HG02588 (cell line): ENCODE data around the gene ICAM1.
"Not testable (repeated sequence)": the region's sequence is repeated elsewhere in the genome, so short reads cannot be mapped to it uniquely, and the experiment has no call there.

ENCODE experiments used
- ATAC-seq: cut with Tn5 transposase; IDR thresholded peaks from one replicate; pipeline ENCODE4 v1.9.1; 2021; ENCODE audit warnings: mild to moderate bottlenecking, moderate library complexity; ENCODE audit not compliant: unreplicated experiment

Gene ICAM1

DNA sequence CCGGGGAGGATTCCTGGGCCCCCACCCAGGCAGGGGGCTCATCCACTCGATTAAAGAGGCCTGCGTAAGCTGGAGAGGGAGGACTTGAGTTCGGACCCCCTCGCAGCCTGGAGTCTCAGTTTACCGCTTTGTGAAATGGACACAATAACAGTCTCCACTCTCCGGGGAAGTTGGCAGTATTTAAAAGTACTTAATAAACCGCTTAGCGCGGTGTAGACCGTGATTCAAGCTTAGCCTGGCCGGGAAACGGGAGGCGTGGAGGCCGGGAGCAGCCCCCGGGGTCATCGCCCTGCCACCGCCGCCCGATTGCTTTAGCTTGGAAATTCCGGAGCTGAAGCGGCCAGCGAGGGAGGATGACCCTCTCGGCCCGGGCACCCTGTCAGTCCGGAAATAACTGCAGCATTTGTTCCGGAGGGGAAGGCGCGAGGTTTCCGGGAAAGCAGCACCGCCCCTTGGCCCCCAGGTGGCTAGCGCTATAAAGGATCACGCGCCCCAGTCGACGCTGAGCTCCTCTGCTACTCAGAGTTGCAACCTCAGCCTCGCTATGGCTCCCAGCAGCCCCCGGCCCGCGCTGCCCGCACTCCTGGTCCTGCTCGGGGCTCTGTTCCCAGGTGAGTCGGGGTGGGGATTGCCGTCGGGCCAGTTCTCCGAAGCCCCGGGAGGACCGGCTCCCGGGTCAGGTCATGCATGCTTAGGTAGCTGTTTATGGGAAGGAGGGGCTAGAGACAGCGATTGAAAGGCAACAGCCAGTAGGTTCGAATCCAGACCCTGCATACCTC, at the start of gene ICAM1:
Gene ICAM1 (plus strand): TSS at position 505 of the 779 bp plus-strand sequence. CDS start 40 bp downstream, at position 545.
- peak; percentile 41 for ATAC-seq

GRCh38 chr19:10222201-10222890, 48.6 kb upstream of the ICAM1 start:
- ATAC-seq: no peak

- ATAC-seq: no peak
Observed at GRCh38 chr19:10223488-10224213, 47.3 kb upstream of the ICAM1 start.

DNA sequence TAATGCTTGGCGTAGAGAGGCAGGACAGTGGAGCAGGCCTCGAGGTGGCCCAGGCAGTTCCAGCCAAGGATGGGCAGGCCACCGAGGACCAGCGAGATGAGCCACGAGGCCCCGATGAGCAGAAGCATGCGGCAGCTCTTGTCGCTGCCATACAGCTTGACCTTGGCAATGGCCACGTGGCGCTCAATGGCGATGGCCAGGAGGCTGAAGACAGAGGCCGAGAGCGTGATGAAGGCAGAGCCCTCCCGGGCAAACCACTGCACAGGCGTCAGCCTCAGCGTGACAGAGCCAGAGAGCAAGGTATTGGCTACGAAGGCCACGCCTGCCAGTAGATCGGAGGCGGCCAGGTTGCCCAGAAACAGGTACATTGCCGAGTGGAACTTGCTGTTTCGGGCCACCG, 46.6 kb upstream of the ICAM1 start:
- no peak for ATAC-seq

- ATAC-seq: no peak
Observed at GRCh38 chr19:10226021-10226375, 44.9 kb upstream of the ICAM1 start.

DNA sequence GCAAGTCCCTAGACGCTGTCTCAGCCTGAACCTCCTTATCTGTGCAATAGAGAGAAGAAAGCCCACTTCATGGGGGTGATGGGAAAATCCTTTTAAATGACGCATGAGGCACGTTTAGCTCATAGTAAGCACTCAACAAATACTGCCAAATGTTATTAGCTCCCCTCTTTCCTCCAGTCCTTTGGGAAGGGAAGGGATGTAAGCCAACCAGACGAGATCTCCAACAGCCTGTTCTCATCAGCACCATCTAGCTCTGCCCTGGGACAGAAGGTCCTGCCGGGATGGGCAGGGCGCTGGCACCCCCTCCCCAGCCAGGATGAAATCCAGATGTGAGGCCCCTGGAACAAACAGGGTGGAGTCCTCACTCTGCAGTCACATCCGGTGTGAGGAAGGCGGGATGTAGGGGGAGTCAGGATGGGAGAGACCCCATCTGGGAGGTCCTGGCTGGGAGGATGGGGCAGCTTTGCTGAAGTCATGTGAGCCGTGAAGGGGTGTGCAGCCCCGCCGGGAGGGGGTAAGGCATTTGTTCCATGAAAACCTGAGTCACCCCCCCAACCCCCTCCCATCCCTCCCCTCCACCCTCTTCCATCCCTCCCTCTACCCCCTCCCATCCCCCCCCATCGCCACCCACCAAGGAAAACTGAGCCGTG, 44.4 kb upstream of the ICAM1 start:
- no peak for ATAC-seq

- no peak for ATAC-seq
Observed at GRCh38 chr19:10227026-10227971, 43.6 kb upstream of the ICAM1 start.

GRCh38 chr19:10228393-10228792, 42.5 kb upstream of the ICAM1 start:
- ATAC-seq: no peak

- ATAC-seq: no peak
Observed at GRCh38 chr19:10228920-10229319, 42.0 kb upstream of the ICAM1 start.

- no peak for ATAC-seq
Observed at GRCh38 chr19:10230173-10230860, 40.6 kb upstream of the ICAM1 start.

- ATAC-seq: peak; percentile 39
Observed at GRCh38 chr19:10230861-10231611, 39.9 kb upstream of the ICAM1 start, which contains the start of gene S1PR2. TSS of gene S1PR2 (minus strand) at chr19:10231331. CDS start at chr19:10224905, 6,426 bp downstream.

DNA sequence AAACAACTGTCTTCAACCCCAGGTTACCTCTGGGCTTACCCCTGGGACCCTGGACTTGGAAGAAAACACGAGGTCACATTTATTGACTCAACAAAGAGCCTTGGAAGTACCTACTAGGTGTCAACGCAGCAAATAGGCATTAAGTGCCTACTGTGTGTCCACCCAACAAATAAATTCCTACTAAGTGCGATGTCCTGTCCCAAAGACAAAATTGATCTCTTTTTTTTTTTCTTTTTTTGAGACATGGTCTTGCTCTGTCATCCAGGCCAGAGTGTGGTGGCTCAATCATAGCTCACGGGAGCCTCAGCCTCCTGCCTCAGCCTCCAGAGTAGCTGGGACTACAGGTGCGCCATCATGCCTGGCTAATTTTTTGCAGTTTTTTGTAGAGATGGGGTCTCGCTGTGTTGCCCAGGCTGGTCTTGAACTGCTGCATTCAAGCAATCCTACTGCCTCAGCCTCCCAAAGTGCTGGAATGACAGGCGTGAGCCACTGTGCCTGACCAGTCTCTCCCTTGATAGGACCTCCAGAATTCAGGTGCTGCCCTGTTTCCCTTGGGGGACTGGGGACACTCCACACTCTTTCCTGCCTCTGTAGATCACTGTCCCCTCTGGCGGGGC, 39.2 kb upstream of the ICAM1 start:
- ATAC-seq: no peak

DNA sequence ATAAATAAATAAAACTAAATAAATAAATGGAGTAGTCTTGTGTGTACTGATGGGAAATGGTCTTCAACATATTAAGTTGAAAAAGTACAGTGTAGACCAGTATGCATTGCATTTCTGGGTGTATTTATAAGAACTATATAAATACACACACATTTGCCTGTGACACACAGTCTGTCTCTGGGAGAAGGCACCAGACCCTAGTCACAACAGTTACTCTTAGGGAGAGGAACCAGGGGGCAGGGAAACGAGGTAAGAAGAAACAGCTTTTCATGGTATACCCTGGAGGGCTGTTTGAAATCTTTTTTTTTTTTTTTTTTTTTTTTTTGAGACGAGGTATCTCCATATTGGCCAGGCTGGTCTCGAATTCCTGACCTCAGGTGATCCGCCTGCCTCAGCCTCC, 37.0 kb upstream of the ICAM1 start:
- no peak for ATAC-seq

DNA sequence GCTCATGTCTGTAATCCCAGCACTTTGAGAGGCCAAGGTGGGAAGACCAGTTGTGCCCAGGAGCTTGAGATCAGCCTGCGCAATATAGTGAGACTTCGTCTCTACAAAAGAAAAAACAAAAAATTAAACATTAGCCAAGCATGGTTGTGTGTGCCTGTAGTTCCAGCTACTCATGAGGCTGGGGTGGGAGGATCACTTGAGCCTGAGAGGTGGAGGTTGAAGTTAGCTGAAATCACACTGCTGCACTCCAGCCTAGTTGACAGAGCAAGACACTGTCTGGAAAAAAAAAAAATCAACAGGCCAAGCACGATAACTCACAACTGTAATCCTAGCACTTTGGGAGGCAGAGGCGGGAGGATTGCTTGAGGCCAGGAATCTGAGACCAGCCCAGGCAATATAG, 35.9 kb upstream of the ICAM1 start:
- no peak for ATAC-seq

DNA sequence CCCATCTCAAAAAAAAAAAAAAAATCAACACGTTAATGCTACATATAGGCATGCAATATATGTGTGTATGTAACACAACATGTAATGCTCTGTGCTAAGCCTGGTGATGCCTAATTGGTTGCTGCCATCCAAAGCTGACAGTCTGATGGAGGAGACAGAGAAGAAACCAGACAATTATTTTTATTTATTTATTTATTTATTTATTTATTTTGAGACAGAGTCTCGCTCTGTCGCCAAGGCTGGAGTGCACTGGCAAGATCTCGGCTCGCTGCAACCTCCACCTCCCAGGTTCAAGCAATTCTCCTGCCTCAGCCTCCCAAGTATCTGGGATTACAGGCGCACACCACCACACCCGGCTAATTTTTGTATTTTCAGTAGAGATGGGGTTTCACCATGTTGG, 35.5 kb upstream of the ICAM1 start:
- ATAC-seq: not testable (repeated sequence)

DNA sequence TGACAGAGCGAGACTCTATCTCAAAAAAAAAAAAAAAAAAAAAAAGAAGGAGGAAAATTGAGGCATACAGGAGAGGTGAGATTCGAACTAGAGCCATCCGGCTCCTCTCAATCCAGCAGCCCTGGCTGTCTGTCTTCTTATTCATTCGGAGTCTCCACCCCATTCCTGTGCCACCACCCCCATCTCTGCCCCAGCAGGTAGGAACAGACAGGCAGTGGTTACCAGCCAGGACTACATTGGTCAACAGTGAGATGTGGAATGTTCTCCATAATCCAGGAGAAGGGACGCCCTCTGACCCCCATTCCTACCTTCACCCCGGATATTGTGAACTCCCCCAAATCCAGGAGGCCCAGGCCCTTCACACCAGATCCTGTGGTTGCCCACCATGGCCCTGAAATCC, 33.2 kb upstream of the ICAM1 start:
- ATAC-seq: no peak

- no peak for ATAC-seq
Observed at GRCh38 chr19:10238172-10238783, 32.6 kb upstream of the ICAM1 start.
